ENCODE measurements around the gene EFCAB11.

Gene EFCAB11

DNA sequence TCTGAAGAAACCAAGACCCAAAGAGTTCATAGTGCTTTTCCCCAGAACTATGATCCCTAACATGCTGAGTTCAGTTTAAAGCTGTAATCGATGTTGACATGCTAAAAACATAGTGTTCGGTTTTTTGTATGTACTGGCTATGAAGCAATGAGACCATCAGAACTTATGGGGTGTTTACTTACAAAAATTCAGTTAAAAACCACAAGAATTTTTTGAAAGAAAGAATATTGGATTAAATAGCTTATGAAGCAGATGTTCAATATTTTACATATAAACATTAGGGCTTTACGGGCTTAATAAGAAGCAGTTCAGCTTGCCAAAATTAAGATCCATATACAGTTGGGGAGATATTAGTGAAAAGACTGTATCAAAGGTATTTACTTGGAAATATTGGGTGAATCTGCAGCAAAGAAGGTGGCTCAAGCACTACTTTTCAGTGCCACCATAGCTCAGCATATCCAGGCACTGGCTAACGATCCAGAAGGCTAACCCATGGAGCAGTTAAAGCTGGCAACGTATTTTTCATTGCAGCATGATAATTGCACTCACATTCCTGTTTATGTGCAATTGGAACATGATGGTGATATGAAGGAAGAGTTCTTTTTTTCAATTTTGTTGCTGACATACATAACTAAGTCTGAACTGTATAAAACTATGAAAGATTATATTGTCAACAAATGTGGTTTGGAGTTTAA is 125.9 kb downstream of the EFCAB11 start:
- in situ Hi-C loops (cut with MboI; ENCODE audit: low sequenced_read_pairs): no loop called here

DNA sequence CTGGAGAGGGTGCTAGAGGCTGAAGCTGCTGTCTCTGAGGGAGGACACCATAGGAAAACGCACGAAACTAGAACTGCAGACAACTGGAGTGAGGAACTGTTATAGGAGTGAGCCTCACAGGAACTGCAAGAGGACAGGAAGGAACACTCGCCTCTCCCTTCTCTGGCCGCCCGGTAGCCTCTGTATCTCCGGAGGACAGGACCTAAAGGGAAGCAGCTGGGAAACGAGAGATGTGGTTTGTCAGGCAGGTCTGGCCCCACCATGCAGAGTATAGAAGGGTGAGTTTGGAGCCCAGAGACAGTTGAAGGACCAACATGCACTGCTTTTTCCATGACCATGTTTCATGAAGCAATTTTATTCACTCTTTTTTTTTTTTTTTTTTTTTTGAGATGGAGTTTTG is 127.3 kb downstream of the EFCAB11 start:
- in situ Hi-C loops (cut with MboI; ENCODE audit: low sequenced_read_pairs): no loop called here

DNA sequence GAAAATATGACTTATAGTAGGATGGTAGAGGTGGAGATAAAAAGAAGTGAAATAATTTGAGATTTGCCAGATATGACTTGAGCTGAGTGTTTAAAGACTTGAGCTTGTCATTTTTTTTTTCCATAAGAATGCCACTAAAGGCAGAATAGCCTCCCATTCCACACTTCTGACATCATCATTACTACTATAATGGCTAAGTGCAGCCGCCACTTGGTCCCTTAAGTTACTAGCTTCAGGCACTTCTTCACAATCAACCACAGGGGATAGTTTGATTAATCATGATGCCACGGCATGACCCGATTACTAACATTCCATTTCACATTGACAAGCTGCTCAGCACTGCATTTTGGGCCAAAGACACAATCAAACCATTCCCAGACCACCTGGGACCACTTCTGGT is 127.9 kb downstream of the EFCAB11 start:
- in situ Hi-C loops (cut with MboI; ENCODE audit: low sequenced_read_pairs): no loop called here

DNA sequence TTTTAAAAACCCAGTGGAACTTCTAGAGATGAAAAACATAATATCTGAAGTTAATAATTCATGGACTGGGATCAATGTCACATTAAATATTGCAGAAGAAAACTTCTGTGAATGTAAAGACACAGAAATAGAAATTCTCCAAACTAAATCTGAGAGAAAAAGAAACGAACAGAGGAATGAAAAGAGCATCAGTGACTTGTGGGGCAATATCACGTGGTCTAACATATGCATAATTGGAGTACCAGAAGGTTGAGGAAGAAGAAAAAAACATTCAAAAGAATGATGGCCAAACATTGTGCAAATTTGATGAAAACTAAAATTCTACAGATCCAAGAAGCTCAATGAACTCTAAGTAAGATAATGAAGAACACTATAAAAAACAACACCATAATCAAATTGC is 130.8 kb downstream of the EFCAB11 start:
- in situ Hi-C loops (cut with MboI; ENCODE audit: low sequenced_read_pairs): no loop called here

DNA sequence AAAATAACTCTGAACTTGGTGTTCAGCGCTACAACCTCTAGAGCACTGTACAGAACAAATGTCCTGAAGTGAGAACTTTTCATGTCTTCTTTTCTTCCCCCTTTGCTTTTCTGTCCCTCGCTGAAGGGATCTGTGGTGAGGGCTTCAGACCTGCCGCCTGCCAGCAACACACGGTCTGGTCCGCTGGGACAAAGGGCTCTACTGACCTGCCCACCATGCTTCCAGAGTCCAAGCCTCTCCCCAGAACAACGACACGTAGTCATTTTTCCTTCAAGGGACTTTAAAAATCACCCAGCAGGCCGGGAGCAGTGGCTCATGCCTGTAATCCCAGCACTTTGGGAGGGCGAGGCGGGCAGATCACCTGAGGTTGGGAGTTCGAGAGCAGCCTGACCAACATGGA is 140.4 kb downstream of the EFCAB11 start:
- in situ Hi-C loops (cut with MboI; ENCODE audit: low sequenced_read_pairs): no loop called here

DNA sequence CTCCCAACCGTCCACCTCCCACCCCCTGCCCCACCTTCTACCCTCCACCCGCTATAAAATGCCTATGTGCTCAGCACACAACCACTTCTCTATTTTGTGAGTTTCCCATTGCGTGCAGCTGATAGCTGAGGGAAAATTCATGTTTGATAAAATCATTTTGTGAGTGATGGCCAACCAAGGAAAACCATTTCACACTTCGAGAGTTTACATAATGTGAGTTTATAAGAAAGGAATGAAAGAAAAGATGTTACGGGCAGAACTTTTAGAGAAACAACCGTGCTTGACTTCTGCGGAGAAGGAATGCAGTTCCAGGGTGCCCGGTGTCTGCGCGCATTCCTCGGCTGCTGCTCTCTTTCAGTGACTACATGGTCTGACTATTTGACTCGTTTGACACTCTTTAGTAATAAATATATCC is 140.9 kb downstream of the EFCAB11 start:
- in situ Hi-C loops (cut with MboI; ENCODE audit: low sequenced_read_pairs): no loop called here

DNA sequence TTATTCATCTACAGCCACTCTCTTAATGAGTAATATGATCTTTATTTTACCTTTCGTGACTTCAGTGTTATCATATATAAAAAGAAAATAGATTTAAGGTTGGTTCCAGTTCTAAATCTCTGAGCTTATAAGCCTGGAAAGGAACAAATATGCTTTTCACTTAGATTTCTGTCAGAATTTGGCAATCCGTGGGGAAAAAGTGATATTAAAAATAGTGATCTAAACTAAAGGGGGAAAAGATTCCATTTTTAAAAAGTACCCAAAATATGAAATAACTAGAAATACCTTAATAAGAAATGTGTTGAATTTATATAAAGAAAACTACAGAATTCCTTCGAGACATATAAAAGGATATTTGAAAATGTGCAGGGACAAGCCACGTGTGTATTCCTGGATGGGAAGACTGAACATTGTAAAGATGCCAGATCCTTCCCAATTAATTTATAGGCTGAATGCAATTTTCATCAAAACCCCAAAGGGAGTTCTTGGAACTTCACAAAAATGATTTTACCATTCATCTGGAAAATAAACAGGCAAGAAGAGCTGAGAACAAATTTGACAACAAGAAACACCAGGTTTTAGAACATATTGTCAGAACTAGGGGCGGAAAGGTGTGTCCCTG is 142.5 kb downstream of the EFCAB11 start:
- in situ Hi-C loops (cut with MboI; ENCODE audit: low sequenced_read_pairs): no loop called here

DNA sequence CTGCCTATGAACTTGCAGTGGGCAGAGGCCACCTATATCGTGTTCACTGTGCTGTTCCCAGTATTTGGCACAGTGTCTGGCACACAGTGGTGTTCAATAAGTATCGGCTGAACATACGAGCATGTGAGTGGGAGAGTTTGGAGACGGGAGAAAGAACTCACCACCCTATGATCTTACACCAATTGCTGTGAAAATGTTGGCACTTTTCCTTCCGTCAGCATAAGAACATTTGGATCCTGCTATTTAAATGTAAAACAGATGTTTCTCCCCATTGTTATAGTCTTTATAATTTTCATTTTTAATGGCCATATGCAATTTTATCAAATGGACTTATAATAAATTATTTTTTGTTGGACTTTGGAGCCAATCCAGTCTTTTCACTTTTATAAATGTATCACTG is 144.4 kb downstream of the EFCAB11 start:
- in situ Hi-C loops (cut with MboI; ENCODE audit: low sequenced_read_pairs): no loop called here

DNA sequence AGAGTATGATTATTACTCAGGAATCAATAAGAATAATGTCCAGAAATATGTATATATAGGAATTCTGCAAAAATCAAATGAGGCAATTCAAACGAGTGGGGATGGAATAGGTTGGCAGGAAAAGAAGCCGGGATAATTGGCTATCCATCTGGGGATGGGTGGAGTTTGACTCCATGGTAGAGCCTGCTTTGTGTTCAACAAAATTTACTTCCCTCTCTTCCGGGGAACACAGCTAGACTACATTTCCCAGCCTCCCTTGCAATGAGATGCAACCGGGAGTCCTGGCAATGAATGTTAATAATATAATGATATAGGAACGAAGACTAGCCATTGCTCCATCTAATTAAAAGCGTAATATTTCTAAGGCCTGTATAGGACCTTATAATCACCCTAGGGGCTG is 146.6 kb downstream of the EFCAB11 start:
- in situ Hi-C loops (cut with MboI; ENCODE audit: low sequenced_read_pairs): no loop called here

DNA sequence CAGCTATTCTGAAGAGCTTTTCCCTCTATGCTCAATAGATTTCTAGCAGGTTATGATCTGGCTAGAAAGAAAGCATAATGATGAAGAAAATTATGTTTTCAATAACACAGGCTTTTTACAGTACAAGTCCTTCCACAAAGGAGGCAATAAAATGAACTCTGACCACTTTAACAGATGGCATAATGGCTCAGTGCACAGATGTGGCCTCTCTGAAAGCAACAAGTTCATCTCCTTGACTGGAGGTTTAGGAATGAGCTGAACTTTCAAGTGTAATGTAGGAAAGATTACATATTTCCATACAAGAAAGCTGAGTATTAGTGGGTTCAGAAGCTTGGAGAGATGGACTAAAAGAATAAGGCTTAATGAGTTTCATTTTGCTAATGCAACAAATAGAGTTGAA is 147.4 kb downstream of the EFCAB11 start:
- in situ Hi-C loops (cut with MboI; ENCODE audit: low sequenced_read_pairs): no loop called here

DNA sequence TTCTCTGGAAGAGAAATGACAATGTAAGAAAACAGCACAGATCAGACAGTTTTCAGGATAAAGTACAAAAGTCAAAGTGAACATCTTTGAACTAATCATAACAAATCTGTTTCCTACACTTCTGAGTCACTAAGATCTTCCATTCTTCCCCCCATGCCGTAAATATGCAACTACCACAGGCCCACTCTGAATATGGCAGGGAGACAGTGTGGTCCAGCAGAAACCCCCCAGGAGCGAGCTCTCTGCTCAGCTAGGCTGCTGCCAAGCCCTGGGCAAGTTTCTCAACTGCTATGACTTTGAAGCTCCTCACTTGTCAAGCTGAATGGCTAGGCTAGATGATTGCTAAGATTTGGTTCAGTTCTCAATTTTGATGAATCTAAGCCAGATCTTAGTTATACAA is 148.1 kb downstream of the EFCAB11 start:
- in situ Hi-C loops (cut with MboI; ENCODE audit: low sequenced_read_pairs): no loop called here

DNA sequence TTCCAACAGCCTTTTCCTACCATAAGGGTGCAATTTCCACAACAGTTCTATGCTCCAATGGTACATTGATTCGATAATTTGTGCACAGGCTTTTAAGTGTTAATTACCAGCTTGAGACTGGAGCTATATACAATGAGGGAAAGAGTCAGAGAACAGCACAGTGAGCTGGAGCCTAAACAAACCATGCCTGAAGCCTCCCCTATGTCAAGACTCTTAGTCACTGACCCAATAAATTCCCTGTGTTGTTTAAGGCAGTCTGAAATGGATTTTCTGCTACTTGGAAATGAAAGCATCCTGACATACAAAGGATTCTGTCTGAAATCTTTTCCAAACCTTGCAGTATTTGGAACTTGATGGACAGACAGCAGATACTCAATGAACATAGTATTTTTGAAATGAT is 149.0 kb downstream of the EFCAB11 start:
- in situ Hi-C loops (cut with MboI; ENCODE audit: low sequenced_read_pairs): no loop called here

DNA sequence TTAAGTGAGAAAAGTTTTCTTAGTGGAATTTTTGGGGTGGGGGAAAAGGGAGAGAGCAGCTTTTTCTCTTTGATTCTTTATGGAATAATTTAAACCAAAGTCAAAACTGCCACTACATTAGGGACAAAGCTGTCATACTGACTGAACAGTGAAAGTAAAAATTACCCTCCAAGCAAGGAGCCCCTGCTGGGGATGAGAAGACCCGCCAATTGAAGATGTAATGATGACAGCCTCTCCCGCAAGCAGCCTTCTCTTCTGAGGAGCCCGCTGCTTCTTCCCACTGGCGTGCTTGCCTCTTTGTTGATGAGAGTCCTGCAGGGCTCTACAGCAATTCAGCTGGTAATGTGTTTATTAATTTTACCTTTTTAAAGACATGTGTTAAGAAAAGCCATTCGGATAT is 151.0 kb downstream of the EFCAB11 start:
- in situ Hi-C loops (cut with MboI; ENCODE audit: low sequenced_read_pairs): no loop called here

DNA sequence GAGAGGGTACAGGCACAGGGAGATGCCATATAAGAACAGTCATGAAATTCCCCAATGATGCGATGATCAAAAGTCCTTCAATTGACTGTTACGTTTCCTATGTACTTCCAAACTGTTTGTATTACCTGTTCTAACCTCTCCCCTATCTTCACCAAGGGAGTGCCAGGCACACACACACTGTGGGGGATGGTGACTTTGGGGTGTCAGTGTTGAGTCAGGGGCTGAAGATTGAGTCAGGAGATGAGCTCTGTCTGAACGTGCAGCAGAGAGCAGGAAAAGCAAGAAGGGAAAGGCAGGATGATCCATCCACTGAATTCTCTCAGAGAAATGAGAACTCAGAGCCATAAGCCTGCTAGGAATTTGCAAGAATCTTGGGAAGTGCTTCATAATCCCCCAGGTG is 153.4 kb downstream of the EFCAB11 start:
- in situ Hi-C loops (cut with MboI; ENCODE audit: low sequenced_read_pairs): no loop called here

DNA sequence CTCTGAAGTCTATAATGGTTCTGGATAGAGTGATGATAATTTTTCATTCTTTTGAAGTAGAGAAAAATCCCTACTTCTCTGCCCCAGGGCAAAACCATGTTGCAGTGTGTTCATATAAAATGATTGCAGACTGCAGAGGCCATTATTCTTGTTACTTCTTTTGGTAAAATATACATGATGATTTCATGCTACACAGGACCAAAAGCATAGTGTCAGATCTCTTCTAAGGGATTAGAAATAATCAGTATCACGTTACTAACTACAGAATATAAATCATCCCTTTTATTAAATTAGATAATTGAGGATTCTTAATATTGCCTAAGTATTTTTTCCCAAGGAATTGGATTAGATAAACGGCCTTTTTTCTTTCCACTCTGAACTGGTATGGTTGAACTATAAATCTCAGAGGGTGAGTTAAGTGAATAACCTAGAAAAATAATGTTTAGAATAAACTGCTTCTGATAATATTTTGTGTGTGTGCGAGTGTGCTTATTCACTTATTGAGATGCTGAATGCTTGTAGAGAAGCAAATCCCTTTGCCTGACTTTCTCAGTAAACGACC is 156.2 kb downstream of the EFCAB11 start:
- in situ Hi-C loops (cut with MboI; ENCODE audit: low sequenced_read_pairs): no loop called here

DNA sequence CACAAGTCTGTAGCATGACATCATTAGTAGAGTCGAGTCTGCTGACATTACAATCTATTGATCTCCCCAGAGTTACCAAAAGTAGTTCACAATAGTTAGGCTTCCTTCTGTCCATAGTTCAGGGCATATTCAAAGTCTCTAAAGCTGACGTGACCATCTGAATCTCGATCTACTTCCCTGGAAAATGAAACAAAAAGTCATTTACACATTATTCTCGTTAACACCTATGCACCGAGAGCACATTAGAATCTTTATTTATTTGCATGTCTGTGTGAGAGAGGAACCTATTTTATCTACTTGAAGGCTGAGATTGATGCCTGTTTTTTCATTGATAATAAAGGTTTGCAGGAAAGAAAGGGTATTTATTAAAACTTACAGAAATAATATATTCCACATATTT is 157.4 kb downstream of the EFCAB11 start:
- in situ Hi-C loops (cut with MboI; ENCODE audit: low sequenced_read_pairs): no loop called here

DNA sequence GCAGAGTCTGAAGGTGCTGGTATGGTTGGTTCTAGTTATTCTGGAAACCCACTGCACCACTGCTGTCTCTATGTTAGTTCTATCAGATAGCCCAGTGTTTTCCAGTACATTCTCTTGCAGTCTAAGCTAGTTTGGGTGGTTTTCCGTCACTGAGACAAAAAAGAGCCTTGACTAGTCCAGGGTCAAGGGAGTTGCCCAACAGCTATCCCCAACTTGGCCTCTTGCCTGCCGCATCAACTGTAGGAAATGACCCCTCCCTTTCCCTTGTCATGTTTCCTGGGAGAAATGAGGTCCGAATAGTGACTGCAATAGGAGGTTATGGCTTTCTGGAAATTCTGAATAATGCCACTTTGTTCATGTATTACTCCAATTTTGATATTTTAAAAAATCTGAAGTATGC is 160.4 kb downstream of the EFCAB11 start:
- in situ Hi-C loops (cut with MboI; ENCODE audit: low sequenced_read_pairs): no loop called here

DNA sequence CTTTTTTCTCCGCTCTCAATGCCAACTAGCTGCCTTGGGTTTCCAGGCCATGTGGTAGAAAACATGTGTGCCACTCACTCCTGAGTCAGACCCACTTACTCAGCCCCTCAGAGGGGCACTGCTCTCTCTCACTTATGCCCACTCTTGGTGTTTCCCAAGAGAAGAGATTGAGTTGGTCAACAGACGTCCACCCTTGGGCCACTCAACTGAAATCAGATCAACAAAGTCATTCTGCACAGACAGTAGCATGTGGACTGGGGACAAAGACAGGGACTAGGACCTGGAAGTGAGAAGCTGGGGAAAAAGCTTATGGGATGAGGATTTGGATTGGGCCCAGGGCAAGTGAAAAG is 161.2 kb downstream of the EFCAB11 start:
- in situ Hi-C loops (cut with MboI; ENCODE audit: low sequenced_read_pairs): no loop called here

DNA sequence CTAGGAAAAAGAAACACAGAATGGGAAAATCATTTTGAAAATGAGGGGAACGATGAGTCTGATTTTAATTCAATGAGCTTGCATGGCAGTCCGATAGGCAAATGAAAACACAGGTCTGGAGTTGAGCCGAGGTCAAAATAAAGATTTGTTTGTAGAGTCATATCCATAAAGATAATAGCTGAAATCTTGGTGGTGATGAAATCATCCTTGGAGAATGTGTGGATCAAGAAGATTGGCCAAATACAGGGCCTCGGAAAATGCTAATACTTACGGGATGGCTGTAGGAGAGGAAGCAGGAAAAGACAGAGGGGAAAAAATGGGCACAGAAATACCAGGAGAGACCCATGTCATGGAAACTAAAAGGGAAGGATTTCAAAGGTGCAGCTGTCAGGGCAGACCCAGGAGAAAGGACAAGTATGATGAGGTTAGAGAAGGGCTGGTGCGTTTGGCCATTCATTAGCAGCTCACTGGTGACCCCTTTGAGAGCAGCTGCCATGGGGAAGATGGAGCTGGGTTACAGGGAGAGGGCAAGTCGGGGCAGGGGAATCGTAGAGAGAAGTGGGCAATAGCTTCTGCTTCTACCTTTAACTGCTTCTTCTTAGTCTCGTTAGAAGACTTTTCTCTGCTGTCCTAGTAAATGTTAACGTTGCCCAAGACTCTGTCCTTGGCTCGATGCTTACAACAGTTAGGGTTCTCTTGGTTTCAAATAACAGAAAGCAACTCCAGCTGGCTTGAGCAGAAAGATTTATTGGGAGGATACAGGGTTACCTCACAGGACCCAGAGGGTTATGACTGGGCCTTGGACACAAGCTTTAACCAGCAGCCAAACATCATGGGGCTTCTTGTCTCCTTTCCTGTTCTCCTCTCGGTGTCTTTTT is 161.8 kb downstream of the EFCAB11 start:
- in situ Hi-C loops (cut with MboI; ENCODE audit: low sequenced_read_pairs): no loop called here

DNA sequence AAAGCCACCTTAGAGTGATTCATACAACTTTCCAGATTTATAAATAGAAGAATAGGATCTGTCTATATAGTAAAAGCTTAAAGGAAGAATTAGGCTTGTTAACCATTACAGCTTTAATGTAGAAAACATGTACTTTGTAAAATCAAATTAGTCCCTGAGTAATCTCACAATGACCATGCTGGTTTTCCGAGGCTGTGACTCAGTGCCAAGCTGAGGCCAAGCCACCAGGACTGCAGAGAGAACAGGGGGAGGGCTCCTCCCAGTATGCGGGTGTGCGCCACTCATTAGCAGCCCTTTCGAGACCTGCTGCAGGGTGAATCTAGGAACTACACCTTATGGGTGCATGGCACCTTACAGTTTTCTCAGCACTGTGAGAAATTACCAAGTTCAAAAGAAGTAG is 167.0 kb downstream of the EFCAB11 start:
- in situ Hi-C loops (cut with MboI; ENCODE audit: low sequenced_read_pairs): no loop called here

DNA sequence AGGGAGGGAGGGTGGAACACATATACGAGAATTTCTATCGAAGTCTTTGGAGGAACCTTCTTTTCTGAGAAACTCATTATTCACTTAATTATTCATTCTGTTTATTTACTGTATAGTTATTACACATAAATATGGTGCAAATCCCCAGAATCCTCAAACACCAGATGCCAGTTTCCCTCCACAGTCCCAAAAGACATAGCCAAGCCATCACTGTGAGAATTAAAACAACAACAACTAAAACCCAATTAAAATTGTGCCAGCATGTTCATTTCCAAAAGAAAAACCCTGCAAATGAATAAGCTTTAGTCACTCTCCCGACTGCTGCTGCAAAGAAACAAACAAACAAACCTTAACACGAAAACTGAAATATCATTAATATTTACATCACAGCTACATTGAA is 173.5 kb downstream of the EFCAB11 start:
- in situ Hi-C loops (cut with MboI; ENCODE audit: low sequenced_read_pairs): no loop called here

DNA sequence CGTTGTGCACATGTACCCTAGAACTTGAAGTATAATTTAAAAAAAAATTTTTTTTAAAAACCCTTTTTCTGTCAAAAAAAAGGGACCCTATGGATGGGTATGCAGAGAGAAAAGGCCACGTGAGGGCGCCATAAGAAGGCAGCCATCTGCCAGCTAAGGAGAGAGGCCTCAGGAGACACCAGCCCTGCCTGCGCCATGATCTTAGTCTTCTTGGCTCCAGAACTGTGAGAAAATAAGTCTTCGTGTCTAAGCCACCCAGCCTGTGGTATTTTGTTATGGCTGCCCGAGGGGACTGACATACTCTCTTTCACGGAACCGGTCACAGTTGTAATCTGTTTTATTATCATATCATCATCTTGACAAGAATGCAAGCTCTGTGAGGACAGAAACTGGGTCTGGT is 174.8 kb downstream of the EFCAB11 start:
- in situ Hi-C loops (cut with MboI; ENCODE audit: low sequenced_read_pairs): no loop called here

Data from hTERT RPE-1 (cell line).